Naive B cell (primary cell): ENCODE results near the gene ARHGAP22. TPM values are rescaled to one million over a fixed set of nuclear protein-coding genes. Genes with fewer than 3 reads are reported as not detected.

Experiments used
- ATAC-seq, 2 donors: fragments of 150-1000 bp; cut with Tn5 transposase; 2 replicates each; pipeline ENCODE4 v1.10.0; 2021; ENCODE audit warnings: low read depth in 2 of 2, mild to moderate bottlenecking in 2 of 2, moderate library complexity in 2 of 2
- DNase-seq: peaks from one replicate; pipeline ENCODE4 v3.0.0; 2022
- H3K27ac Mint-ChIP-seq, 6 donors: one replicate each; pipeline ENCODE4 v1.8.0; 2020 to 2022; ENCODE audit warnings: mild to moderate bottlenecking in 6 of 6, mixed read lengths in 6 of 6, moderate library complexity in 5 of 6, inconsistent platforms in 2 of 6
- H3K27me3 Mint-ChIP-seq, 3 donors: one replicate each; pipeline ENCODE4 v1.8.0; 2021 to 2022; ENCODE audit warnings: mixed read lengths in 3 of 3, mild to moderate bottlenecking in 1 of 3
- H3K36me3 Mint-ChIP-seq, 2 donors: one replicate each; pipeline ENCODE4 v1.8.0; 2020 to 2022; ENCODE audit warnings: mixed read lengths in 2 of 2, inconsistent platforms in 1 of 2, mild to moderate bottlenecking in 1 of 2
- H3K4me1 Mint-ChIP-seq, 3 donors: one replicate each; pipeline ENCODE4 v1.8.0; 2020 to 2022; ENCODE audit warnings: mixed read lengths in 3 of 3, inconsistent platforms in 1 of 3, mild to moderate bottlenecking in 1 of 3, moderate library complexity in 1 of 3
- H3K4me3 Mint-ChIP-seq, 8 donors: one replicate each; pipeline ENCODE4 v1.8.0; 2020 to 2022; ENCODE audit warnings: mild to moderate bottlenecking in 8 of 8, mixed read lengths in 8 of 8, moderate library complexity in 8 of 8, inconsistent platforms in 2 of 8
- H3K9me3 Mint-ChIP-seq, 7 donors: one replicate each; pipeline ENCODE4 v1.8.0; 2020 to 2022; ENCODE audit warnings: mixed read lengths in 7 of 7, mild to moderate bottlenecking in 5 of 7, inconsistent platforms in 2 of 7, moderate library complexity in 1 of 7
- polyA plus RNA-seq, 6 donors: library from polyadenylated mRNA; unstranded; fragments of 300-500 nt; fragmentation: Illumina TruSeq; gene quantifications; one replicate each; pipeline ENCODE4 v1.2.3, GENCODE V29; 2021; ENCODE audit warnings: low read depth in 6 of 6

Gene ARHGAP22
- polyA plus RNA-seq, 6 donors from 2014 or later: 2.8 to 9.2 (median 5.8) TPM

DNA sequence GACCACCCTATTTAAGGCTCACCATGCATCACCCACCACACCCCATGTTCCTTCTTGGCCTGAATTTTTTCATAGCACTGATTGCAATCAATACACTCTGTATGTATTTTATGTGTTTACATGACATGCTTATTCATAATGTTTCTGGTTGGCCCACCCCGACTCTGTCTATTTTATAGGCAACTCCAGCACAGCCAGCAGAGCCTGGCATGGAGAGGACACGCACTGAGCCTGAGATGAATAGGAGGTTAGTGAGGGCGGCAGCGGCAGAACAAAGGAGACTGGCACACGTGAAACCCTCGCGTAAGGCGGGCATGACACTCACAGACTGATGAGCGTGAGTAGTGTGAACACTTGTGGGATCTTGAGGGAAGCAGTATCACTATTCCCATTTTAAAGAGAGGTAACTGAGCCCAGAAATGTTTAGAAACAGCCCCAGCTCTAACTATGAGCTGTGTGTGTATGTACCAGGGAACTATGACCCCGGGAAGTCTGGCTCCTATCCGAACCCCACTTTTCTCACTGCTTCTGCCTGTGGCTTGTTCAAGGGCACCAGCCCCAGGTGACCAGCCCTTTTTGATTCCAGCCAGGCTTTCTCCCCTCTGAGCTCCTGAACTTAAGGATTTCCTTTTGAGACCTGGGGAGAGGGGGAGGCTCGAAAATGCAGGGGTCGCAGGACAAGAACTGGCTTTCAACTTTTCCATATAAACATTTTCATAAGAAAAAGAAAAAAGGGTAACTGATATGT is 113.3 kb downstream of the ARHGAP22 start:
- Mint-ChIP-seq H3K27ac (no peak overlapping the region), H3K4me1 (peaks cover 4 to 23% (median 16%) of the 10 kb centered on the region in 3 donors), H3K9me3 (peaks cover 0 to 6% (median 0%) of the 10 kb centered on the region in 7 donors), H3K27me3 (peaks cover 3 to 48% (median 19%) of the 10 kb centered on the region in 3 donors), H3K4me3 (no peak overlapping the region), H3K36me3 (peaks cover 0 to 19% of the 10 kb centered on the region in 2 donors)
- DNase-seq (no peak), ATAC-seq (no peak)

DNA sequence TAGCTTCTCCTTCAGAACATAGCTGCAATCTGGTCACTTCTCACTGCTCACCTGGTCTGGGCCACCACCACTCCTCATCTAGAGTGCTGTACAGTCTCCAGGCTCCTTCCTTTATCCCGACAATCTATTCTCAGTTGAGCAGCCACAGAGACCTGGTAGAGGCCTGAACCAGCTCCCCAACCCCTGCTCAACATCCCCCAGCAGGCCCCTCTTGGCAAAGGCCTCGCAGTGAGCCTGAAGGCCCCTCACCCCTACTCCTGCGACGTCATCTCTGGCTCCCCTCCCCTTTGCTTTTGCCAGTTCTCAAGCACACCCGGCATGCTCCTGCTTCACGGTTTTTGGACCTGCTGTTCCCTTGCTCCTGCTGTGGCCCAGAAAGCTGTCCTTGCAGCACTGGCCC is 113.9 kb downstream of the ARHGAP22 start:
- H3K27ac Mint-ChIP-seq: no peak overlapping the region
- no peak overlapping the region for H3K4me3 Mint-ChIP-seq

GRCh38 chr10:48490571-48490940 is 114.3 kb downstream of the ARHGAP22 start:
- Mint-ChIP-seq H3K36me3 (peaks cover 0 to 19% of the 10 kb centered on the region in 2 donors), H3K27me3 (peaks cover 3 to 41% (median 19%) of the 10 kb centered on the region in 3 donors), H3K4me3 (no peak overlapping the region), H3K27ac (no peak overlapping the region), H3K4me1 (peaks cover 4 to 23% (median 16%) of the 10 kb centered on the region in 3 donors), H3K9me3 (peaks cover 0 to 6% (median 0%) of the 10 kb centered on the region in 7 donors)
- ATAC-seq (no peak), DNase-seq (no peak)

More for the DNA sequence above, 113.9 kb downstream of the ARHGAP22 start:
- DNase-seq (no peak), ATAC-seq (no peak)
- Mint-ChIP-seq H3K27me3 (peaks cover 3 to 45% (median 19%) of the 10 kb centered on the region in 3 donors), H3K4me1 (peaks cover 4 to 23% (median 16%) of the 10 kb centered on the region in 3 donors), H3K9me3 (peaks cover 0 to 6% (median 0%) of the 10 kb centered on the region in 7 donors), H3K36me3 (peaks cover 0 to 19% of the 10 kb centered on the region in 2 donors)

DNA sequence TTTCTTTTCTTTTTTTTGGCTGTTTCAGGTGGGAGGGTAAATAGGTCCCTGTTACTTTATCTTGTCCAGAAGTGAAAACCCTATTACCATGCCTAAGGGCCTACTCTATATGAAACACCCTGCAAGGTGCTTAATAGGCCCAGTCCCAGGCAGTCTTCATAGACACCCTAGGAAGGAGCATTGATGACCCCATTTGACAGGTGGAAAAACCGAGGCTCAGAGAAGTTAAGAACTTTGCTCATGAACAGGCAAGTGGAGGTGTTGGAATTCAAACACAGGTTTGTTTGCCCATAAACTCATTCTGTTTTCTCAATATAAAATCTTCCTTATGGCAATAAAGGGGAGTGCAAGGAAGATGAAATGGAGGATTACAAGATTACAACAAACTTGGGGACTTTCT is 115.8 kb downstream of the ARHGAP22 start:
- H3K36me3 Mint-ChIP-seq: peaks cover 0 to 9% of the 10 kb centered on the region in 2 donors
- DNase-seq (no peak), ATAC-seq (no peak)
- no peak overlapping the region for H3K4me3 Mint-ChIP-seq
- peaks cover 4 to 13% (median 7%) of the 10 kb centered on the region in 3 donors for H3K4me1 Mint-ChIP-seq
- H3K9me3 Mint-ChIP-seq: peaks cover 0 to 6% (median 0%) of the 10 kb centered on the region in 7 donors
- no peak overlapping the region for H3K27ac Mint-ChIP-seq
- peaks cover 3 to 26% (median 19%) of the 10 kb centered on the region in 3 donors for H3K27me3 Mint-ChIP-seq

- Mint-ChIP-seq H3K27ac (no peak overlapping the region), H3K4me3 (no peak overlapping the region), H3K9me3 (peaks cover 0 to 6% (median 0%) of the 10 kb centered on the region in 7 donors), H3K36me3 (peaks cover 0 to 9% of the 10 kb centered on the region in 2 donors), H3K4me1 (peaks cover 0 to 4% (median 0%) of the 10 kb centered on the region in 3 donors), H3K27me3 (peaks cover 3 to 25% (median 10%) of the 10 kb centered on the region in 3 donors)
- no peak for ATAC-seq
- no peak for DNase-seq
Observed at GRCh38 chr10:48487244-48487643, 117.6 kb downstream of the ARHGAP22 start.

GRCh38 chr10:48485711-48486110 is 119.2 kb downstream of the ARHGAP22 start:
- no peak for DNase-seq
- H3K4me1 Mint-ChIP-seq: peaks cover 0 to 2% (median 0%) of the 10 kb centered on the region in 3 donors
- no peak overlapping the region for H3K27ac Mint-ChIP-seq
- H3K36me3 Mint-ChIP-seq: peaks cover 0 to 4% of the 10 kb centered on the region in 2 donors
- H3K27me3 Mint-ChIP-seq: peaks cover 2 to 15% (median 7%) of the 10 kb centered on the region in 3 donors
- H3K4me3 Mint-ChIP-seq: no peak overlapping the region
- ATAC-seq: no peak
- peaks cover 0 to 6% (median 0%) of the 10 kb centered on the region in 7 donors for H3K9me3 Mint-ChIP-seq

DNA sequence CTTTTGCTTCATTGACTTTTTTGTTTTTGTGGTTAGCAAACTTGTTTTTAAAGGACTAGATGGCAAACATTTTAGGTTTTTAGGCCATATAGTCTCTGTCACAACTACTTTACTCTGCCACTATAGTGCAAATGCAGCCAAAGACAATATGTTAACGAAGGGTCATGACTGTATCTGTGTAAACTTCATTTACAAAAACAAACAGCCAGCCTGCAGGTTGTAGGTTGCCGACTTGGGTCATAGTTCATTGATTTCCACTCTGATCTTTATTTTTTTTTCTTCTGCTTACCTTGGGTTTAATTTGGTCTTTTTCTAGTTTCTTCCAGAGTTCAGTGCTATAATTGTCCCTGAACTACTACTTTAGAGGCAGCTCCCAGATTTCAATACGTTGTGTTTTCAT is 120.0 kb downstream of the ARHGAP22 start:
- Mint-ChIP-seq H3K4me1 (no peaks in the 10 kb centered on the region), H3K36me3 (no peaks in the 10 kb centered on the region), H3K27me3 (peaks cover 0 to 10% (median 7%) of the 10 kb centered on the region in 3 donors), H3K4me3 (no peak overlapping the region), H3K27ac (no peak overlapping the region), H3K9me3 (peaks cover 0 to 6% (median 0%) of the 10 kb centered on the region in 7 donors)
- no peak for DNase-seq
- ATAC-seq: no peak

GRCh38 chr10:48482207-48482606 is 122.7 kb downstream of the ARHGAP22 start:
- H3K36me3 Mint-ChIP-seq: no peaks in the 10 kb centered on the region
- peaks cover 0 to 3% (median 0%) of the 10 kb centered on the region in 7 donors for H3K9me3 Mint-ChIP-seq
- DNase-seq (no peak), ATAC-seq (no peak)
- H3K27ac Mint-ChIP-seq: no peak overlapping the region
- no peak overlapping the region for H3K4me3 Mint-ChIP-seq
- H3K27me3 Mint-ChIP-seq: peaks cover under 1 to 21% (median 6%) of the 10 kb centered on the region in 3 donors
- H3K4me1 Mint-ChIP-seq: peaks cover 0 to 1% (median 0%) of the 10 kb centered on the region in 3 donors

GRCh38 chr10:48481385-48481784 is 123.5 kb downstream of the ARHGAP22 start:
- DNase-seq (no peak), ATAC-seq (no peak)
- H3K27me3 Mint-ChIP-seq: peaks cover 5 to 21% (median 6%) of the 10 kb centered on the region in 3 donors
- no peaks in the 10 kb centered on the region for H3K9me3 Mint-ChIP-seq
- no peak overlapping the region for H3K27ac Mint-ChIP-seq
- H3K36me3 Mint-ChIP-seq: no peaks in the 10 kb centered on the region
- H3K4me3 Mint-ChIP-seq: no peak overlapping the region
- peaks cover 0 to 1% (median 0%) of the 10 kb centered on the region in 3 donors for H3K4me1 Mint-ChIP-seq

- Mint-ChIP-seq H3K27me3 (peaks cover 5 to 21% (median 6%) of the 10 kb centered on the region in 3 donors), H3K36me3 (no peaks in the 10 kb centered on the region), H3K4me1 (peaks cover 0 to 3% (median 1%) of the 10 kb centered on the region in 3 donors), H3K9me3 (no peaks in the 10 kb centered on the region), H3K27ac (no peak overlapping the region), H3K4me3 (no peak overlapping the region)
- ATAC-seq (no peak), DNase-seq (no peak)
Observed at GRCh38 chr10:48480397-48481374, 124.2 kb downstream of the ARHGAP22 start.

GRCh38 chr10:48478980-48479811 is 125.7 kb downstream of the ARHGAP22 start:
- Mint-ChIP-seq H3K4me3 (no peak overlapping the region), H3K4me1 (peaks cover 1 to 6% (median 4%) of the 10 kb centered on the region in 3 donors), H3K27me3 (peaks cover 5 to 21% (median 6%) of the 10 kb centered on the region in 3 donors), H3K9me3 (no peaks in the 10 kb centered on the region), H3K36me3 (no peaks in the 10 kb centered on the region), H3K27ac (peak overlapping the region in 1 of 6 donors; percentile 76)
- ATAC-seq (no peak), DNase-seq (no peak)

- peak overlapping the region in 2 of 6 donors; percentile 44 to 63 for H3K27ac Mint-ChIP-seq
- DNase-seq: no peak
- H3K4me1 Mint-ChIP-seq: peaks cover 1 to 6% (median 4%) of the 10 kb centered on the region in 3 donors
- H3K4me3 Mint-ChIP-seq: no peak overlapping the region
- no peak for ATAC-seq
- peaks cover 5 to 21% (median 6%) of the 10 kb centered on the region in 3 donors for H3K27me3 Mint-ChIP-seq
- no peaks in the 10 kb centered on the region for H3K9me3 Mint-ChIP-seq
- H3K36me3 Mint-ChIP-seq: no peaks in the 10 kb centered on the region
Observed at GRCh38 chr10:48478469-48478868, 126.4 kb downstream of the ARHGAP22 start.
